ENCODE data around the gene SYT1. TPM values are rescaled to one million over a fixed set of nuclear protein-coding genes. Genes with fewer than 3 reads are reported as not detected.

SYT1 gene
- total and polyA plus RNA-seq, 8 donors, result under 0.01 to 11.4 (median 0.88) TPM

DNA sequence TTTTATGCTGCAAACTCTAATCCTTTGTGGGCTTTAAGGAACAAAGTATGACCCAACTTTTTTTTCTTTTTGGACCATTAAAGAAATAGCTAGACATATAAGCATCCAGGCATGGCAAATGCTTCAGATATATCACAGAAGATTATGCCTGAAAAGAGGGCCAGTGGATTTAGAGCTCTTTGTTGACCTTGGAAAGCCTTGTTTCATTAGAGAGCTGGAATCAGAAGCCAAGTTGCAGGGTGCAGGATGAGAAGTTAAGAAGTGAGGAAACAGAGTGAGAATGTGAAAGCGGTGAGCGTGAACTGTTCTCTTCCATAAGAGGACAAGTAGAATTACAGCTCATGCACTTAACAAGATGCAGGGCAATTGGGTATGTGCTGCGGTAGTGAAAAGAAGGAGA lies 373.7 kb downstream of the SYT1 start:
- H3K9me3 ChIP-seq, result no peaks in the 10 kb centered on the region
- H3K36me3 ChIP-seq, result no peaks in the 10 kb centered on the region
- intact Hi-C loops (cut with DNase I; ENCODE audit: low total_unique reads), result no loop called here
- H3K27ac ChIP-seq, result no peak overlapping the region
- no peak for DNase-seq
- 87 to 97% (median 91%) methylated on average over 3 of the region's 3 CpGs for WGBS, 5 donors
- H3K4me1 ChIP-seq, result no peaks in the 10 kb centered on the region
- H3K27me3 ChIP-seq, result no peaks in the 10 kb centered on the region
- no peak for TF ChIP-seq POLR2A (IDR thresholded peaks at IDR 0.05)
- H3K4me3 ChIP-seq, result no peak overlapping the region

DNA sequence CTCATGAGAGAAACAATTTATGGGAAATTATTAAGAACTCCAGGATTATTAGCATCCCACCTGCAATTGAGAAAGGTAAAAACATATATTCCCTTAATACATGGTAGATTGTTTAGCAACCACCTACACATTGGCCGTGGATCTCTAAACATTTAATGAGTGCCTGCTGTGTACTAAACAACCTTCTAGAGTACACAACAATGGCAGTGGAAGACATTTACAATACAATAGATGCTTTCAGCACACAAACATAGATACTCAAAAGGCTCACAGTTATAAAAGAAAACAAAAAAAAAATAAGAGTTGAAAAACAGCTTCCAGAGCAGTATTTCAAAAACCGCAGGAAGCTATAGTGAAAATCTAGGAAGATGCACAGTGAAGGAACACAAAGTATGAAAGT lies 382.9 kb downstream of the SYT1 start:
- DNase-seq, result no peak
- Histone ChIP-seq H3K4me3 (no peak overlapping the region), H3K9me3 (no peaks in the 10 kb centered on the region), H3K4me1 (no peaks in the 10 kb centered on the region), H3K27me3 (no peaks in the 10 kb centered on the region), H3K27ac (no peak overlapping the region), H3K36me3 (no peaks in the 10 kb centered on the region)
- WGBS, 5 donors, result 82 to 95% (median 86%) methylated on average over 2 of the region's 2 CpGs
- intact Hi-C loops (cut with DNase I; ENCODE audit: low total_unique reads), result no loop called here
- TF ChIP-seq POLR2AphosphoS5 (IDR thresholded peaks at IDR 0.05), result no peak
- no peak for TF ChIP-seq EP300 (IDR thresholded peaks at IDR 0.05)
- no peak for TF ChIP-seq POLR2A (IDR thresholded peaks at IDR 0.05)
- TF ChIP-seq, protein P1, sequence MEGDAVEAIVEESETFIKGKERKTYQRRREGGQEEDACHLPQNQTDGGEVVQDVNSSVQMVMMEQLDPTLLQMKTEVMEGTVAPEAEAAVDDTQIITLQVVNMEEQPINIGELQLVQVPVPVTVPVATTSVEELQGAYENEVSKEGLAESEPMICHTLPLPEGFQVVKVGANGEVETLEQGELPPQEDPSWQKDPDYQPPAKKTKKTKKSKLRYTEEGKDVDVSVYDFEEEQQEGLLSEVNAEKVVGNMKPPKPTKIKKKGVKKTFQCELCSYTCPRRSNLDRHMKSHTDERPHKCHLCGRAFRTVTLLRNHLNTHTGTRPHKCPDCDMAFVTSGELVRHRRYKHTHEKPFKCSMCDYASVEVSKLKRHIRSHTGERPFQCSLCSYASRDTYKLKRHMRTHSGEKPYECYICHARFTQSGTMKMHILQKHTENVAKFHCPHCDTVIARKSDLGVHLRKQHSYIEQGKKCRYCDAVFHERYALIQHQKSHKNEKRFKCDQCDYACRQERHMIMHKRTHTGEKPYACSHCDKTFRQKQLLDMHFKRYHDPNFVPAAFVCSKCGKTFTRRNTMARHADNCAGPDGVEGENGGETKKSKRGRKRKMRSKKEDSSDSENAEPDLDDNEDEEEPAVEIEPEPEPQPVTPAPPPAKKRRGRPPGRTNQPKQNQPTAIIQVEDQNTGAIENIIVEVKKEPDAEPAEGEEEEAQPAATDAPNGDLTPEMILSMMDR (IDR thresholded peaks at IDR 0.05), result no peak

DNA sequence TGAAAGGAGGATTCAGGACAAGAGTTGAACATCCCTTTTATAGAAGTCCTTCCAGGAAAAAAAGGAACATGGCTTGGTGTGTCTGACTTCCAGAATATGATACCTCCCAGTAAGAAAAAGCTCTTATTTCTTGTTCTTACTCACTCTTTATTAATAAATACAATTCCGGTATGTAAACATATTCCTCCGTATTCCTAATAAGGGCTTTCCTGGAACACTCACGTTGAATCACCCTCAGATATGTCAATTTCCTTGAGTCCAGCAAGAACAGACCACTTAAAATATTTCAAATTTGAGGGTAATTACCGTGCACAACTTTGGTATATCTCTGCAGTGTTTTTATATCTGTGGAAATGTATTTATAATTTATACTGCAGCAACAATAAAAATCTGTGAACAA lies 385.6 kb downstream of the SYT1 start:
- Histone ChIP-seq H3K4me1 (no peaks in the 10 kb centered on the region), H3K4me3 (no peak overlapping the region), H3K9me3 (peaks cover 0 to 6% (median 0%) of the 10 kb centered on the region in 4 donors), H3K27me3 (no peaks in the 10 kb centered on the region), H3K27ac (no peak overlapping the region), H3K36me3 (no peaks in the 10 kb centered on the region)
- 71 to 80% (median 78%) methylated on average over 4 of the region's 4 CpGs for WGBS, 5 donors
- TF ChIP-seq, protein P1 (IDR thresholded peaks at IDR 0.05), result no peak
- TF ChIP-seq POLR2AphosphoS5 (IDR thresholded peaks at IDR 0.05) (no peak), POLR2A (IDR thresholded peaks at IDR 0.05) (no peak), EP300 (IDR thresholded peaks at IDR 0.05) (no peak)
- intact Hi-C loops (cut with DNase I; ENCODE audit: low total_unique reads), result no loop called here
- no peak for DNase-seq

DNA sequence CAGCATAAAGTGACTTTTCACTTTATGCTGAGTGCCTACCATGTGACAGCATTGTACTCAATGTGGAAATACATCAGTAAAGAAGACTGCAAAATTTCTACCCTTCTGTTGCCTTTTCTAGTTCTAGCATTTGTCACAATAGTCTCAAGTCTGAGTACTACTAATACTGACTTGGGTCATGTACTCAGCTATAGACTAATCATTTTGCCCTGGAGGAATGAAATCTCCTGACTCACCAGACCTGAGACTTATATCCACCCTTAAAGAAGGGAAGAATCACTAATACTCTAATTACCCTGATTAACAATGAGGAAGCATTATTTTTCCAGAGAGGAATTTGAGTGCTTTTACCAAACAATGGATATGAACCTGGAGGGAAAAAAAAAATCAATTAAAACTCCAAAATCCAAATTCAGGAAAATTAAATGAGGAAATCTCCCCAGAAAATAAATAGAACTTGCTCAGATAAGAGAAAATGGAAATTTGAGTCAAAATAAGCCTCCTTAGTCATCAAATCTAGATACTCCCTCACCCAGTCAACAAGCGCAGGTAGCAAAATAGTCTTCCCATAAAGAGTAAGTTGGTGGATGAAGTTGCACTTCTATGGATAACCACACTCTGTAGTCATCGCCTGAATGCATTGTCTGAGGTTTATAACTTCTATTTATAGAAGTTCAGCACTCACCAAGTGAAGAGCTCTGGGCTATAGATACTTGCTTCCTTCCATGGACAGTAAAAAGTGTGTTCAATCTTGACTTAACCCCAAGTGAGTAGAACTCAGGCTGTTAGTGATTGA lies 386.6 kb downstream of the SYT1 start:
- Histone ChIP-seq H3K9me3 (peaks cover 0 to 6% (median 0%) of the 10 kb centered on the region in 4 donors), H3K4me3 (no peak overlapping the region), H3K27ac (no peak overlapping the region), H3K27me3 (no peaks in the 10 kb centered on the region), H3K4me1 (no peaks in the 10 kb centered on the region), H3K36me3 (no peaks in the 10 kb centered on the region)
- no peak for DNase-seq
- TF ChIP-seq POLR2AphosphoS5 (IDR thresholded peaks at IDR 0.05) (no peak), POLR2A (IDR thresholded peaks at IDR 0.05) (no peak), EP300 (IDR thresholded peaks at IDR 0.05) (no peak)
- WGBS, 5 donors, result 81 to 87% (median 82%) methylated on average over 2 of the region's 2 CpGs
- intact Hi-C loops (cut with DNase I; ENCODE audit: low total_unique reads), result no loop called here

DNA sequence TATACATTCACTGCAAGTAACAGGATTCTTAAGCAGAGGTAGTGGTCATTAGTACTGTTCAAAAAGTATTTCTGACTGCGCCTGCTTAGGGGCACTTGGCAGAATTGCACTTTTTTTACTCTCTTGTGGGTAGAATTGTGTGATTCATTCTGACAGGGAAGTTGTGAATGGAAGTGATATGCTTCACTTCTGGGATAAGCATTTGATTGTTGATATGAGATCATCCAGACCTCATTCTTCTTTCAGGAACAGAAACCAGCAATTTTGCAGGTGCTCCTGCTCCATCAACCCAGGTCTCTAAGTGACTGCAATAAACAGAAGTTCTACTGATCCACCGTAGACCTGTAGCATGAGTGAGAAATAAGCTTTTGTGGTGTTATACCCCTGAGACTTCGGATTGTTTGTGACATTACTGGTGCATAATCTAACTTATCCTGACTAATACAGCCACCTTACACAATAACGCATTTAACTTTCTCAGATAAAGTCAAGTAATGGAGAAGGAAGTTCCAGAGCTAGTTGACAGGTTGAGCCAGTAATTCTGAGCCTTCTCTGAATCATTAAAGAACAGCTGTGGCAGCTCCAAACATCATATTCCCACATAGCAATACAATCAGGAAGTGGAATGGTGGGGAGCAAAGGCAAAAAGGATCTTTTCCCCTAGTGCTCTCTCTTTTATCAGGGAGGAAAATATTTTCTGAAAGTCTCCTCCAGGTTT lies 387.9 kb downstream of the SYT1 start:
- no peaks in the 10 kb centered on the region for H3K36me3 ChIP-seq
- no peak for TF ChIP-seq POLR2A (IDR thresholded peaks at IDR 0.05)
- TF ChIP-seq, protein P1 (IDR thresholded peaks at IDR 0.05), result no peak
- TF ChIP-seq POLR2AphosphoS5 (IDR thresholded peaks at IDR 0.05), result no peak
- no peak for TF ChIP-seq EP300 (IDR thresholded peaks at IDR 0.05)
- 72 to 84% (median 82%) methylated on average over 4 of the region's 4 CpGs for WGBS, 5 donors
- peaks cover 0 to 6% (median 0%) of the 10 kb centered on the region in 4 donors for H3K9me3 ChIP-seq
- no peaks in the 10 kb centered on the region for H3K27me3 ChIP-seq
- H3K4me3 ChIP-seq, result no peak overlapping the region
- intact Hi-C loops (cut with DNase I; ENCODE audit: low total_unique reads), result no loop called here
- DNase-seq, result no peak
- no peaks in the 10 kb centered on the region for H3K4me1 ChIP-seq
- no peak overlapping the region for H3K27ac ChIP-seq
